OCI-LY3 (cell line): ENCODE measurements around the gene TNFSF12.

Experiments
- EZH2phosphoT487 ChIP-seq: fragments of 200-600 bp; shearing (Covaris generic); IDR thresholded peaks from 2 replicates; pipeline ENCODE4 v1.6.1; 2018; ENCODE audit warnings: antibody characterized with exemption, mixed run types, low read depth
- TF ChIP-seq, protein P1 (sequence below): fragments of 200-600, 300-600 bp; sonication (generic); IDR thresholded peaks from 2 replicates; pipeline ENCODE4 v1.5.1; 2014; ENCODE audit warnings: antibody characterized with exemption, low read length, low read depth

DNA sequence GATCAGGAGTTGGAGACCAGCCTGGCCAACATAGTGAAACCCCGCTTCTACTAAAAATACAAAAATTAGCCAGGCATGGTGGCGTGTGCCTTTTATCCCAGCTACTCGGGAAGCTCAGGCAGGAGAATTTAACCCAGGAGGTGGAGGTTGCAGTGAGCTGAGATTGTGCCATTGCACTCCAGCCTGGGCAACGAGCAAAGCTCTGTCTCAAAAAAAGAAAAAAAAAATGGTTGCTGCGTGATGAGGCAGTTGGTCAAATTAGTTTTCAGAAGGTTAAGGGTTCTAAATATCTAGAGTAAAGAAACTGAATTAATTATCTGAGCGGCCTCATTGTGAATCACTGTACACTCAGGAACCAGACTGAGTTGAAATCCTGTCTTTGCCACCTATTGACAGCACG lies 27.1 kb downstream of the TNFSF12 start:
- TF ChIP-seq, protein P1, sequence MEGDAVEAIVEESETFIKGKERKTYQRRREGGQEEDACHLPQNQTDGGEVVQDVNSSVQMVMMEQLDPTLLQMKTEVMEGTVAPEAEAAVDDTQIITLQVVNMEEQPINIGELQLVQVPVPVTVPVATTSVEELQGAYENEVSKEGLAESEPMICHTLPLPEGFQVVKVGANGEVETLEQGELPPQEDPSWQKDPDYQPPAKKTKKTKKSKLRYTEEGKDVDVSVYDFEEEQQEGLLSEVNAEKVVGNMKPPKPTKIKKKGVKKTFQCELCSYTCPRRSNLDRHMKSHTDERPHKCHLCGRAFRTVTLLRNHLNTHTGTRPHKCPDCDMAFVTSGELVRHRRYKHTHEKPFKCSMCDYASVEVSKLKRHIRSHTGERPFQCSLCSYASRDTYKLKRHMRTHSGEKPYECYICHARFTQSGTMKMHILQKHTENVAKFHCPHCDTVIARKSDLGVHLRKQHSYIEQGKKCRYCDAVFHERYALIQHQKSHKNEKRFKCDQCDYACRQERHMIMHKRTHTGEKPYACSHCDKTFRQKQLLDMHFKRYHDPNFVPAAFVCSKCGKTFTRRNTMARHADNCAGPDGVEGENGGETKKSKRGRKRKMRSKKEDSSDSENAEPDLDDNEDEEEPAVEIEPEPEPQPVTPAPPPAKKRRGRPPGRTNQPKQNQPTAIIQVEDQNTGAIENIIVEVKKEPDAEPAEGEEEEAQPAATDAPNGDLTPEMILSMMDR: no peak
- TF ChIP-seq EZH2phosphoT487: no peak
